Measurements from ENCODE around the gene HRCT1.

- no peak for TF ChIP-seq POLR2A (IDR thresholded peaks at IDR 0.05; ENCODE audit: low read length)
- no peak for TF ChIP-seq GATA1 (IDR thresholded peaks at IDR 0.05; ENCODE audit: low read depth, low read length)
Observed at GRCh38 chr9:35909687-35910612, 3.9 kb downstream of the HRCT1 start.

All from erythroblast (primary cell).